ENCODE measurements around the gene PAOX.

Gene PAOX

GRCh38 chr10:133379152-133379800 is at the start of gene PAOX:
TSS of gene PAOX (plus strand) at chr10:133379262. CDS start at chr10:133379317, 55 bp downstream.
- ChIA-PET CTCF (interaction anchor here (0.6 kb wide), 2 partner anchors 10 to 50 kb away, joined by 3 read pairs; no protein-coding TSS in a partner anchor), POLR2A (ENCODE audit: low non-redundant PET) (no interaction called here)
- no peak for TF ChIP-seq CTCF (conservative IDR thresholded peaks at IDR 0.05; ENCODE audit: low read depth)
- DNase-seq (ENCODE audit: low spot score) = peak; percentile 69
- peak within 1 kb of the TSS; percentile 79 for H3K27ac ChIP-seq

GRCh38 chr10:133329491-133330202 is 49.4 kb upstream of the PAOX start:
- peak; percentile 96 for TF ChIP-seq CTCF (conservative IDR thresholded peaks at IDR 0.05; ENCODE audit: low read depth)
- ChIA-PET POLR2A (ENCODE audit: low non-redundant PET) (no interaction called here), CTCF (interaction anchor here (0.5 to 2.2 kb wide), 32 partner anchors 9 to 1186 kb away, joined by 3 to 13 read pairs (median 4); partner anchors contain the start of genes ADAM8, PAOX and PRAP1)
- DNase-seq (ENCODE audit: low spot score) = peak; percentile 79
- H3K27ac ChIP-seq = no peak overlapping the region

GRCh38 chr10:133332936-133333699 is 45.9 kb upstream of the PAOX start:
- no peak for DNase-seq (ENCODE audit: low spot score)
- H3K27ac ChIP-seq = no peak overlapping the region
- no peak for TF ChIP-seq CTCF (conservative IDR thresholded peaks at IDR 0.05; ENCODE audit: low read depth)
- CTCF ChIA-PET = interaction anchor here (0.5 kb wide), 1 partner anchor 49 kb away, joined by 5 read pairs; no protein-coding TSS in a partner anchor
- POLR2A ChIA-PET (ENCODE audit: low non-redundant PET) = no interaction called here

DNA sequence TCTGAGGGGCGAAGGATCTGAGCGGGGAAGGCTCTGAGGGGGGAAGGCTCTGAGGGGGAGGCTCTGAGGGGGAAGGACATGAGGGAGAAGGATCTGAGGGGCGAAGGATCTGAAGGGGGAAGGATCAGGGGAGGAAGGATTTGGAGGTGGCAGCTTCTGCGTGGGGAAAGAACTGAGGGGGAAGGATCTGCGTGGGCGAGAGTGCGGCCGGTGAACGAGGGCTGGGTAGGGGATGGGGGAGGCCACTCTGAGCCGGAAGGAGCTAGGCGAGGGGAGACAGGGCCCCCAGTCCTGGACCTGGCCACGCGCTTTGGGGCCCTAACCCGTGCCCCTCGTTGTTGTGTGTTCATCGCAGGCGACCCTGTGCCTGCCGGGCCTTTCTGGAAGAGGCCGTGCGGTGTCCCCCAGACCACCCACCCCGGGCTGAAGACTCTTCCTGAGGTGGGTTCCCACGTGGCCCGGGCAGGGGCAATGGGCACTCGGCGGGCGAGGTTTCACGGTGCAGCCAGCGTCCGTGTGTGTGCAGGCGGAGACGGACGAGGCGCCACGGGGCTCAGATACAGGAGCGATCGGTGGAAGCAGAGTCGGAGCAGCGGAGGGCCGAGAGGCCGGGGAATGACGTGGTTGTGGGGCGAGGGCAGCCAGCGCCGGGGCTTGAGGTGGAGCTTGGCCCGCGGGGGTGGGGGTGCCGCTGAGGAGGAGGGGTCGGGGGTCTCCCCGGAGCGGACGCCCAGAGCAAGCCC is 44.4 kb upstream of the PAOX start:
- ChIA-PET CTCF (no interaction called here), POLR2A (ENCODE audit: low non-redundant PET) (no interaction called here)
- TF ChIP-seq CTCF (conservative IDR thresholded peaks at IDR 0.05; ENCODE audit: low read depth) = no peak
- no peak overlapping the region for H3K27ac ChIP-seq
- no peak for DNase-seq (ENCODE audit: low spot score)

DNA sequence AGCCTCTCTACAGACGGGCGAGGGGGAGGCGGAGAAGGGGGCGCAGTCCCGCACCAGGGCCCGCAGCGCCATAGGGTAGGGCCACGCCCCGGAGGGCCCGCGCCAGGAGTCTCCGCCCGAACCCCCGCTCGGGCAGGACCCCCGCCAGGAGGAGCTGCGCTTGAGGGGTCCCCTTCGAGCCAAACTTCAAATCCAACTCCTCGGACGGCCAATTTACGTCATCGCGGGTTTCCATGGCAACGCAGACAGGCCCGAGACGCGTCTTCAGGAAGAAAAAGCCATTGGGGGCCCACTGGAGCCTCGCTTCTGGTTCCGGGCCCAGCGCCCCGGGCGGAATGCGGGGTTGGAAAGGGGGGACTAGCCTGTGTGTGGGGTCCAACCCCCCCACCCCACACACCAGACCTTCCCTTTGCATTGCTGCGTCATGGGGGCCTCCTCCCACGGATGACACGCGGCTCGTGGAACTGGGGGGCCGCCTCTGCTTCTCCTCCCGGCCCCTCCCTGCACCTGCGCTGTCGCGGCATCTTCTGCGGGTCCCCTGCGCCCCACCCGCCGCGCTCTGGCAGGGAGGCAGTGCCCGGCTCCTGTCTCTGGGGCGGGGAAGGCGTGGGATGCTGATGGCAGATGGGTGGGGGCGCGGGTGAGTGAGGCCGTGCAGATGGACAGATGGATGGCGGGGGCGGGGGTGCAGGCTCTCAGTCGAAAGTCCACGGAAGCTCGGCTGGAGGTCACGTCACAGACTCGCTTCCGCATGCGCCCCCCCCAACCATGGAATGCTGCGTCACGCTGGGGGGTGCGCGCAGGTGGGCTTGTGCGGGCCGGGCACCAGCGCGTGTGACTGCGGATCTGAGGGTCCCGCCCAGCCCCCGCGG is 43.6 kb upstream of the PAOX start:
- TF ChIP-seq CTCF (conservative IDR thresholded peaks at IDR 0.05; ENCODE audit: low read depth) = no peak
- no peak overlapping the region for H3K27ac ChIP-seq
- peak; percentile 58 for DNase-seq (ENCODE audit: low spot score)
- ChIA-PET POLR2A (ENCODE audit: low non-redundant PET) (interaction anchor here (0.6 kb wide), 1 partner anchor 22 kb away, joined by 3 read pairs; no protein-coding TSS in a partner anchor), CTCF (no interaction called here)

All from RWPE1 (cell line).